ENCODE data around the gene KIF3B.

- TF ChIP-seq ZNF740 (CRISPR knock-in tag; IDR thresholded peaks at IDR 0.05) (no peak), SIN3B (IDR thresholded peaks at IDR 0.05; ENCODE audit: low read length) (no peak), EEA1 (CRISPR knock-in tag; IDR thresholded peaks at IDR 0.05; ENCODE audit: borderline replicate concordance) (no peak), SIN3A (IDR thresholded peaks at IDR 0.05; ENCODE audit: borderline replicate concordance, low read depth, low read length) (no peak), NR3C1 (CRISPR knock-in tag; IDR thresholded peaks at IDR 0.05) (no peak), ZNF296 (CRISPR knock-in tag; conservative IDR thresholded peaks at IDR 0.05) (no peak), ZNF331 (CRISPR knock-in tag; IDR thresholded peaks at IDR 0.05) (no peak), CTCF (CRISPR knock-in tag; IDR thresholded peaks at IDR 0.05) (no peak), NBN (conservative IDR thresholded peaks at IDR 0.05) (no peak), ZBED4 (CRISPR knock-in tag; IDR thresholded peaks at IDR 0.05; ENCODE audit: borderline replicate concordance) (no peak), MXI1 (IDR thresholded peaks at IDR 0.05; ENCODE audit: borderline replicate concordance, low read depth, low read length) (no peak), SMAD3 (CRISPR knock-in tag; IDR thresholded peaks at IDR 0.05) (no peak), POLR2AphosphoS5 (IDR thresholded peaks at IDR 0.05; ENCODE audit: low read depth, low read length) (no peak)
These were observed 61.7 kb downstream of the KIF3B start for GRCh38 chr20:32339116-32339515.
